ENCODE data around the gene STX16.
"Not testable (repeated sequence)": the region's sequence is repeated elsewhere in the genome, so short reads cannot be mapped to it uniquely, and the experiment has no call there.

The STX16 gene

GRCh38 chr20:58720890-58721289, 69.8 kb downstream of the STX16 start:
- TF ChIP-seq CTCF (IDR thresholded peaks at IDR 0.05; ENCODE audit: control insufficient read depth, extremely low read depth, insufficient read depth), result no peak
- no peak overlapping the region for H3K4me3 ChIP-seq (ENCODE audit: low read depth, low read length)
- no peak for DNase-seq (ENCODE audit: low read depth)

GRCh38 chr20:58721951-58722778, 71.1 kb downstream of the STX16 start:
- H3K4me3 ChIP-seq (ENCODE audit: low read depth, low read length), result no peak overlapping the region
- no peak for TF ChIP-seq CTCF (IDR thresholded peaks at IDR 0.05; ENCODE audit: control insufficient read depth, extremely low read depth, insufficient read depth)
- DNase-seq (ENCODE audit: low read depth), result no peak

- no peak overlapping the region for H3K4me3 ChIP-seq (ENCODE audit: low read depth, low read length)
- TF ChIP-seq CTCF (IDR thresholded peaks at IDR 0.05; ENCODE audit: control insufficient read depth, extremely low read depth, insufficient read depth), result no peak
- DNase-seq (ENCODE audit: low read depth), result no peak
Measured at GRCh38 chr20:58722877-58723627, 72.0 kb downstream of the STX16 start.

- H3K4me3 ChIP-seq (ENCODE audit: low read depth, low read length), result no peak overlapping the region
- DNase-seq (ENCODE audit: low read depth), result no peak
- TF ChIP-seq CTCF (IDR thresholded peaks at IDR 0.05; ENCODE audit: control insufficient read depth, extremely low read depth, insufficient read depth), result no peak
Measured at GRCh38 chr20:58723628-58723984, 72.5 kb downstream of the STX16 start.

- not testable (repeated sequence) for H3K4me3 ChIP-seq (ENCODE audit: low read depth, low read length); DNase-seq (ENCODE audit: low read depth)
Measured at GRCh38 chr20:58726156-58726555, 75.1 kb downstream of the STX16 start.
